Thyroid gland (tissue), 4 donors: ENCODE results near the gene EHD2. TPM values are rescaled to one million over a fixed set of nuclear protein-coding genes. Genes with fewer than 3 reads are reported as not detected.
"Not testable (repeated sequence)": the region's sequence is repeated elsewhere in the genome, so short reads cannot be mapped to it uniquely, and the experiment has no call there.

Source experiments
- DNase-seq, 2 donors: peaks; one replicate each; pipeline ENCODE4 v3.0.0-alpha.2; 2019
- H3K27ac ChIP-seq, 3 donors: fragments of 200-600 bp; sonication (generic); 1 replicate in 2 of 3; 2 replicates in 1 of 3; pipeline ENCODE4 v1.5.1; 2016 to 2019; ENCODE audit warnings: mild to moderate bottlenecking in 1 of 3, moderate library complexity in 1 of 3
- H3K27me3 ChIP-seq: fragments of 200-600 bp; sonication (generic); one replicate; pipeline ENCODE4 v1.5.1; 2019
- H3K36me3 ChIP-seq, 2 donors: fragments of 200-600 bp; sonication (generic); one replicate each; pipeline ENCODE4 v1.5.1; 2016 to 2019
- H3K4me1 ChIP-seq, 2 donors: fragments of 200-600 bp; sonication (generic); one replicate each; pipeline ENCODE4 v1.5.1; 2017 to 2019
- H3K4me3 ChIP-seq, 3 donors: fragments of 200-600 bp; sonication (generic); replicated peaks in 1 of 3; 1 replicate in 2 of 3; 2 replicates in 1 of 3; pipeline ENCODE4 v1.5.1; 2016; ENCODE audit warnings: mild to moderate bottlenecking in 1 of 3
- H3K9me3 ChIP-seq: fragments of 200-600 bp; sonication (generic); one replicate; pipeline ENCODE4 v1.5.1; 2017
- POLR2A ChIP-seq, 2 donors: fragments of 450-650 bp; IDR thresholded peaks; one replicate each; pipeline ENCODE4 v1.6.1; 2017; ENCODE audit warnings: antibody characterized with exemption in 2 of 2, mild to moderate bottlenecking in 2 of 2, moderate library complexity in 1 of 2
- WGBS, 2 donors: methylation state at CpG; one replicate each; pipeline ENCODE4 v1.1.5; 2017; 5-methylcytosine and 5-hydroxymethylcytosine counted together
- intact Hi-C: fragments of 100-400 bp; cut with DNase I; formaldehyde crosslinking; loops from one replicate; pipeline ENCODE4 v1.15.1; 2023
- total RNA-seq, 4 donors: library from RNA; depleted of rRNA; stranded (reverse); fragments of >200 nt; gene quantifications; one replicate each; pipeline ENCODE4 v1.2.3, GENCODE V29; 2016
- TF ChIP-seq, protein P1 (sequence below), 6 experiments: fragments of 200-600 bp in 3 of 6; fragments of 450-650 bp in 3 of 6; sonication (generic) in 3 of 6; IDR thresholded peaks; one replicate each; pipeline ENCODE4 v1.5.1; 2016 to 2019; ENCODE audit warnings: antibody characterized with exemption in 6 of 6, mild to moderate bottlenecking in 2 of 6, inconsistent platforms in 1 of 6, moderate library complexity in 1 of 6

EHD2 gene
- total RNA-seq, 4 donors from 2014 or later: 41.9 to 48.0 (median 44.3) TPM

GRCh38 chr19:47780215-47780551 lies 67.0 kb downstream of the EHD2 start:
- H3K27ac ChIP-seq: peak overlapping the region in 2 of 3 donors; percentile 95 to 99
- H3K27me3 ChIP-seq: no peaks in the 10 kb centered on the region
- peaks cover 9 to 24% of the 10 kb centered on the region in 2 donors for H3K36me3 ChIP-seq
- H3K4me1 ChIP-seq: peaks cover 13 to 29% of the 10 kb centered on the region in 2 donors
- peak overlapping the region in 1 of 3 donors; percentile 95 for H3K4me3 ChIP-seq
- DNase-seq: no peak
- no peak for TF ChIP-seq POLR2A (IDR thresholded peaks at IDR 0.05)
- TF ChIP-seq, protein P1, sequence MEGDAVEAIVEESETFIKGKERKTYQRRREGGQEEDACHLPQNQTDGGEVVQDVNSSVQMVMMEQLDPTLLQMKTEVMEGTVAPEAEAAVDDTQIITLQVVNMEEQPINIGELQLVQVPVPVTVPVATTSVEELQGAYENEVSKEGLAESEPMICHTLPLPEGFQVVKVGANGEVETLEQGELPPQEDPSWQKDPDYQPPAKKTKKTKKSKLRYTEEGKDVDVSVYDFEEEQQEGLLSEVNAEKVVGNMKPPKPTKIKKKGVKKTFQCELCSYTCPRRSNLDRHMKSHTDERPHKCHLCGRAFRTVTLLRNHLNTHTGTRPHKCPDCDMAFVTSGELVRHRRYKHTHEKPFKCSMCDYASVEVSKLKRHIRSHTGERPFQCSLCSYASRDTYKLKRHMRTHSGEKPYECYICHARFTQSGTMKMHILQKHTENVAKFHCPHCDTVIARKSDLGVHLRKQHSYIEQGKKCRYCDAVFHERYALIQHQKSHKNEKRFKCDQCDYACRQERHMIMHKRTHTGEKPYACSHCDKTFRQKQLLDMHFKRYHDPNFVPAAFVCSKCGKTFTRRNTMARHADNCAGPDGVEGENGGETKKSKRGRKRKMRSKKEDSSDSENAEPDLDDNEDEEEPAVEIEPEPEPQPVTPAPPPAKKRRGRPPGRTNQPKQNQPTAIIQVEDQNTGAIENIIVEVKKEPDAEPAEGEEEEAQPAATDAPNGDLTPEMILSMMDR (IDR thresholded peaks at IDR 0.05): no peak
- WGBS, 2 donors: 90 to 96% methylated on average over 9 of the region's 9 CpGs
- no peaks in the 10 kb centered on the region for H3K9me3 ChIP-seq
- intact Hi-C loops: no loop called here

DNA sequence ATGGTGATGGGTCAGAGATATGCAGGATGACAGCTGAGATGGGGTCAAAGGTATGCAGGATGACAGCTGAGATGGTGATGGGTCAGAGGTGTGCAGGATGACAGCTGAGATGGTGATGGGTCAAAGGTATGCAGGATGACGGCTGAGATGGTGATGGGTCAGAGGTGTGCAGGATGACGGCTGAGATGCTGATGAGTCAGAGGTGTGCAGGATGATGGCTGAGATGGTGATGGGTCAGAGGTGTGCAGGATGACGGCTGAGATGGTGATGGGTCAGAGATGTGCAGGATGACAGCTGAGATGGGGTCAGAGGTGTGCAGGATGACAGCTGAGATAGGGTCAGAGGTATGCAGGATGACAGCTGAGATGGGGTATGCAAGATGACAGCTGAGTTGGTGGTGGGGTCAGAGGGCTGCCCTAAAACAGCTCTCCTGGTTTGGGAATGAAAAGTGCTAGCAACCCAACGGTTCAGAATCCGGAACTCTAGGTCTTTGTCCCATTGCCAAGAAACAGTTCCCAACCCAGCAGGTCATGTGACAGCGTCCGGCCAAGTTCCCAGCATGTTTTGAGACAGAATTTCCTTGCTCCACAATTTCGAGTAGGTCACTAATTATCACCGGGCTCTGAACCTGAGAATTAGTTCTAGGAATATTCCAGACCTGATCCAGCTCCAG lies 68.5 kb downstream of the EHD2 start:
- intact Hi-C loops: no loop called here
- WGBS, 2 donors: 69 to 70% methylated on average over 9 of the region's 9 CpGs
- Histone ChIP-seq H3K4me1 (peaks cover 13 to 29% of the 10 kb centered on the region in 2 donors), H3K36me3 (peaks cover 18 to 29% of the 10 kb centered on the region in 2 donors), H3K9me3 (no peaks in the 10 kb centered on the region), H3K27ac (peak overlapping the region in 1 of 3 donors; percentile 43), H3K4me3 (no peak overlapping the region), H3K27me3 (no peaks in the 10 kb centered on the region)
- DNase-seq: no peak
- TF ChIP-seq POLR2A (IDR thresholded peaks at IDR 0.05): no peak
- TF ChIP-seq, protein P1 (IDR thresholded peaks at IDR 0.05): no peak

GRCh38 chr19:47786566-47786965 lies 73.3 kb downstream of the EHD2 start:
- WGBS, 2 donors: 93 to 98% methylated on average over 7 of the region's 7 CpGs

DNA sequence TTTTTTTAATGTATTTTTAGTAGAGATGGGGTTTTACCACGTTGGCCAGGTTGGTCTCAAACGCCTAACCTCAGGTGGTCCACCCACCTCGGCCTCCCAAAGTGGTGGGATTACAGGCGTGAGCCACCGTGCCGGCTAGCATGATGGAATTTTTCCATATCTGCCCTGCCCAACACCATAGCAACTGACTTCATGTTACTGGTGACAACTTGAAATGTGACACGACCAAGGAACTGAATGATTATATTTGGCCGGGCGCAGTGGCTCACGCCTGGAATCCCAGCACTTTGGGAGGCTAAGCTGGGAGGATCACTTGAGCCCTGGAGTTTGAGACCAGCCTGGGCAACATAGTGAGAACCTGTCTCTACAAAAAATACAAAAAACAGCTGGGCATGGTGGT lies 74.1 kb downstream of the EHD2 start:
- H3K9me3 ChIP-seq, H3K4me1 ChIP-seq, H3K4me3 ChIP-seq, DNase-seq, H3K27me3 ChIP-seq, H3K27ac ChIP-seq: not testable (repeated sequence)
- 87 to 90% methylated on average over 10 of the region's 10 CpGs for WGBS, 2 donors
- peaks cover 18 to 24% of the 10 kb centered on the region in 2 donors for H3K36me3 ChIP-seq
- intact Hi-C loops: loop anchor here (5.0 kb wide), 1 partner anchor 75 kb away; the partner anchor contains the start of gene EHD2

More at GRCh38 chr19:47786566-47786965, 73.3 kb downstream of the EHD2 start:
- H3K27me3 ChIP-seq: no peaks in the 10 kb centered on the region
- DNase-seq: no peak
- peaks cover 0 to under 1% of the 10 kb centered on the region in 2 donors for H3K4me1 ChIP-seq
- H3K9me3 ChIP-seq: no peaks in the 10 kb centered on the region
- no peak overlapping the region for H3K4me3 ChIP-seq
- H3K36me3 ChIP-seq: peaks cover 18 to 24% of the 10 kb centered on the region in 2 donors
- H3K27ac ChIP-seq: no peak overlapping the region
- TF ChIP-seq, protein P1 (IDR thresholded peaks at IDR 0.05): no peak
- no peak for TF ChIP-seq POLR2A (IDR thresholded peaks at IDR 0.05)
- intact Hi-C loops: loop anchor here (5.0 kb wide), 1 partner anchor 74 kb away; the partner anchor contains the start of gene EHD2

DNA sequence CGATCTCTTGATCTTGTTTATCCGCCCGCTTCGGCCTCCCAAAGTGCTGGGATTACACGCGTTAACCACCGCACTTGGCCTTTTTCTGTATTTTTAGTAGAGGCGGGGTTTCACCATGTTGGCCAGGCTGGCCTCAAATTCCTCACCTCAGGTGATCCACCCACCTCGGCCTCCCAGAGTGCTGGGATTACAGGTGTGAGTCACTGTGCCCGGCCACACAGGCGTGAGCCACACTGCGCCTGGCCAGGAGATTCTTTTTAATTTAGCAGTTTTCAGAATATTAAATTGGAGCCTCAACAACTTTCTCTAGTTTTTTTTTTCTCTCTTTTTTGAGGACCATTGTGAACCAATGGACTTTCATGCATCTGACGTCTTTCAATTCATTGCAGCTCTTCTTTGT lies 76.6 kb downstream of the EHD2 start:
- not testable (repeated sequence) for H3K9me3 ChIP-seq, DNase-seq, H3K4me1 ChIP-seq, H3K4me3 ChIP-seq, H3K27ac ChIP-seq, H3K27me3 ChIP-seq
- 84 to 85% methylated on average over 13 of the region's 13 CpGs for WGBS, 2 donors
- intact Hi-C loops: loop anchor here (5.0 kb wide), 1 partner anchor 78 kb away; the partner anchor contains the start of gene EHD2
- peaks cover 8 to 11% of the 10 kb centered on the region in 2 donors for H3K36me3 ChIP-seq

DNA sequence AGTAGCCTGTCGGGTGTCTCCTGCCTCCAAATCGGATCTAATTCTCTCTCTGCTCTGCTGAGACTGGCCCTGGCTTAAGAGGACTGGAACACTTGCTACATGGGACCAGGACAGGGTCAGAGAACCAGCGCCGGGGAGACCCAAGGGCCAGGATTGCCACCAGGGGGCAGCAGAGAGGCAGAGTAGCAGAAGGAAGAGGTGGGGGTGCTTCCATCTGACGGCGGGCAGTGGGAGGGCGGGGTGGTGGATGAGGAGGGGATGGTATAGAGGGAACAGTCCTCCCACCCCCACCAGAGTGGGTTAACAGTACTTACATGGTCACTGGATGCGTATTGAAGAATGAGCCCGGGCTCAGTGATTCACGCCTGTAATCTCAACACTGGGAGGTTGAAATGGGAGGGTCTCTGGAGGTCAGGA lies 77.2 kb downstream of the EHD2 start:
- H3K27me3 ChIP-seq: no peaks in the 10 kb centered on the region
- H3K4me1 ChIP-seq: no peaks in the 10 kb centered on the region
- intact Hi-C loops: no loop called here
- no peaks in the 10 kb centered on the region for H3K9me3 ChIP-seq
- H3K4me3 ChIP-seq: no peak overlapping the region
- peak; percentile 70 to 84 for DNase-seq
- WGBS, 2 donors: 7% methylated on average over 10 of the region's 10 CpGs
- TF ChIP-seq, protein P1 (IDR thresholded peaks at IDR 0.05): peak; percentile 56 to 91 (median 66)
- TF ChIP-seq POLR2A (IDR thresholded peaks at IDR 0.05): no peak
- no peak overlapping the region for H3K27ac ChIP-seq
- peaks cover 4 to 6% of the 10 kb centered on the region in 2 donors for H3K36me3 ChIP-seq
